ENCODE data around the gene RAPSN.

RAPSN gene

DNA sequence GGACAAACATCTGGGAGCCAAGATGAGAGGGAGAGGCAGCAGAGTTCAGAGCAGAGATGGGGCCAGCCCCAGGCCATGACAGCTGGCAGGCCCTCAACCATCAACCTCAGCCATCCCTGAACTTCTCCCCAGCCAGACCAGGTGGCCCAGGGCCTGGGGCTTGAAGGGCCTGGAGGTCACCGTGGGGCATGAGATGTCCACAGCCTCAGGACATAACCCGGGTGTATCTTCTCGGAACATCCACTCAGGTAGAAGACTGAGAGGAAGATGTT is 53.0 kb downstream of the RAPSN start:
- no peak for DNase-seq (ENCODE audit: low read depth)
- TF ChIP-seq, protein P1, sequence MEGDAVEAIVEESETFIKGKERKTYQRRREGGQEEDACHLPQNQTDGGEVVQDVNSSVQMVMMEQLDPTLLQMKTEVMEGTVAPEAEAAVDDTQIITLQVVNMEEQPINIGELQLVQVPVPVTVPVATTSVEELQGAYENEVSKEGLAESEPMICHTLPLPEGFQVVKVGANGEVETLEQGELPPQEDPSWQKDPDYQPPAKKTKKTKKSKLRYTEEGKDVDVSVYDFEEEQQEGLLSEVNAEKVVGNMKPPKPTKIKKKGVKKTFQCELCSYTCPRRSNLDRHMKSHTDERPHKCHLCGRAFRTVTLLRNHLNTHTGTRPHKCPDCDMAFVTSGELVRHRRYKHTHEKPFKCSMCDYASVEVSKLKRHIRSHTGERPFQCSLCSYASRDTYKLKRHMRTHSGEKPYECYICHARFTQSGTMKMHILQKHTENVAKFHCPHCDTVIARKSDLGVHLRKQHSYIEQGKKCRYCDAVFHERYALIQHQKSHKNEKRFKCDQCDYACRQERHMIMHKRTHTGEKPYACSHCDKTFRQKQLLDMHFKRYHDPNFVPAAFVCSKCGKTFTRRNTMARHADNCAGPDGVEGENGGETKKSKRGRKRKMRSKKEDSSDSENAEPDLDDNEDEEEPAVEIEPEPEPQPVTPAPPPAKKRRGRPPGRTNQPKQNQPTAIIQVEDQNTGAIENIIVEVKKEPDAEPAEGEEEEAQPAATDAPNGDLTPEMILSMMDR (IDR thresholded peaks at IDR 0.05; ENCODE audit: insufficient read depth, low read depth, low read length, missing control alignments), result no peak
- no peak overlapping the region for H3K4me3 ChIP-seq (ENCODE audit: low read depth, low read length)

DNA sequence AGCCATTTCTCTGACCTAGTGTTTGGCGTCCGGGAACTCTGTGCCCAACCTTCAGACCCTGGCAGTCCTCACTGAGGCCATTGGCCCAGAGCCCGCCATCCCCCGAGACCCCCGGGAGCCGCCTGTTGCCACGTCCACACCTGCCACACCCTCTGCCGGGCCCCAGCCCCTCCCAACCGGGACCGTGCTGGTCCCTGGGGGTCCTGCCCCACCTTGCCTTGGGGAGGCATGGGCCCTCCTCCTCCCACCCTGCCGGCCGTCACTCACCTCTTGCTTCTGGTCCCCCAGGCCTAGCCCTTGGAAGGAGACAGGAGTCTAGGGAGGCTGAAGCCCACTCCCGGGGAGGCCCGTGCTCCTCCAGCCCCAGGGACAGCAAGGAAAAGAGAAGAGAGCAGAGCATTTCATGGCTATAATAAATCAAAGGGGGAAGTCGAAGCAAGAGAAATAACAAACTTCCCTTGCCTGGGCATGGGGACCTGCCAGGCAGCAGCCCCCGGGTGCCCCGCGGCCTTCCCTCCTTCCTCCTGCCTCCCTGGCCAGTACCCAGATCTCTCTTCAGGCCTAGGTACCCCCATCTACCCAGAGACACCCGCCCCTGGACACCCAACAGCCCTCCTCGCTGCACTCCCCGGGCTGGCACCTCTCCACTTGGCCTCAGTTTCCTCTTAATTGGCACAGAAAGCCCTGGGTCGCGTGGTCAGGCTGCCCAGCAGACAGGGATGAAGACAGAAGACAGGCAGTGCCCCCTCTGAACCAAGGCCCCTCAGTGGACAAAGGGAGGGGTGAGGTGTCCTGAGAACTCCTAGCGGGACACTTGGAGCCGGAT is 53.5 kb downstream of the RAPSN start:
- TF ChIP-seq, protein P1 (IDR thresholded peaks at IDR 0.05; ENCODE audit: insufficient read depth, low read depth, low read length, missing control alignments), result no peak
- peak overlapping the region; percentile 58 for H3K4me3 ChIP-seq (ENCODE audit: low read depth, low read length)
- no peak for DNase-seq (ENCODE audit: low read depth)

DNA sequence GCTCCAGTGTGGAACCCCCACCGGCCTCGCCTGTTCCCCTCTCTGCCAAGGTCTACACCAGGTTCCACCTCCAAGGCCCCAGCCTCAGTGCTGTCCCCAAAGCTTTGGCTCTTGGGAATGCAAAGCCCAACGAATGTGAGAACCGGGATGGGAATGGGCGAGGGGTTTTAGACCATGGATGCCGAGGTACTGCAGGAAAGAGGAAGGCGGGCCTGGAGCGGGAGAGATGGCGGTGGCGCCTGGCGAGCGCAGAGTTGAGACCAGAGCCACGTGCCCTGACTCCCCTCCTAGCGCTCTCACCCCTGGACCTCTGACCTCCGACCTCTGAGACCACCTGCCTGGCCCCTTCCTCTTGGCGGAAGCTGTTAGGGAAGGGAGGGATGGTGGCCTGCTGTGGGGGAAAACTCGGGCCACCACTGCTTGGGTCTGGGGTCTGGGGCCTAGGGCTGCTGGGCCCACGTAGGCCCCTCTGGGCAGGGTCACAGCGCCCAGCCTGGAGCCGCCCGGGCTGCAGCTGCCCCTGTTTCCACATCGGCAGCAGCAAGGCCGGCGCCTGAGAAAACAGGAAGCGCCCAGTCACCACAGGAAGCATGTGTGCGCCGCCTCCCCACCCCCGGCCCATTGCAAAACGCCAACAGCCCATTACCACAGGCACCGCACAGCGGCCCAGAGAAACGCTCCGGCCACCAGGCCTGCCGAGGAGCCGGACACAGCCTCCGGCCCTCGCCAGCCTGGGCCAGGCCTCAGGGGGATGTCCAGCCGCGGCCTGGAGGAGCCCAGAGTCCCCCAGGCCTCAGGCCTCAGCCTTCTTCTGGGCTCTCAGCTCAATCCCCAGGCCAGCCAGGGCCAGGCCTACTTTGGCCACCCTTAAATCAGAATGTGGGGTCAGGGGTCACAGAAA is 54.4 kb downstream of the RAPSN start:
- TF ChIP-seq, protein P1 (IDR thresholded peaks at IDR 0.05; ENCODE audit: insufficient read depth, low read depth, low read length, missing control alignments), result no peak
- DNase-seq (ENCODE audit: low read depth), result peak; percentile 88
- peak overlapping the region; percentile 58 for H3K4me3 ChIP-seq (ENCODE audit: low read depth, low read length)

DNA sequence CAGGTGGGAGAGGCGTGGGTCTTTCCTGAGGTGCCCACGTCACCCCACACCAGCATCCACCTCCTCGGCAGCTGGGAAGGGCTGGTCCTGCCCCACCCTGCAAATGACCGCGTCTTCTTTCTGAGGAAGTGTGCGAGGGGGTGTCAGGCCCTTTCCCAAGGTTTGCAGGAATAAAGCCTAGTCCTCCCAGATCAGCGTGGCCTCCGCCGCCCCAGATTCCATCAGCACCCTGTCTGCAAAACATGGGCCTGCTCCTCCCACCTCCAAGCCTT is 55.0 kb downstream of the RAPSN start:
- TF ChIP-seq, protein P1 (IDR thresholded peaks at IDR 0.05; ENCODE audit: insufficient read depth, low read depth, low read length, missing control alignments), result no peak
- H3K4me3 ChIP-seq (ENCODE audit: low read depth, low read length), result no peak overlapping the region
- no peak for DNase-seq (ENCODE audit: low read depth)

DNA sequence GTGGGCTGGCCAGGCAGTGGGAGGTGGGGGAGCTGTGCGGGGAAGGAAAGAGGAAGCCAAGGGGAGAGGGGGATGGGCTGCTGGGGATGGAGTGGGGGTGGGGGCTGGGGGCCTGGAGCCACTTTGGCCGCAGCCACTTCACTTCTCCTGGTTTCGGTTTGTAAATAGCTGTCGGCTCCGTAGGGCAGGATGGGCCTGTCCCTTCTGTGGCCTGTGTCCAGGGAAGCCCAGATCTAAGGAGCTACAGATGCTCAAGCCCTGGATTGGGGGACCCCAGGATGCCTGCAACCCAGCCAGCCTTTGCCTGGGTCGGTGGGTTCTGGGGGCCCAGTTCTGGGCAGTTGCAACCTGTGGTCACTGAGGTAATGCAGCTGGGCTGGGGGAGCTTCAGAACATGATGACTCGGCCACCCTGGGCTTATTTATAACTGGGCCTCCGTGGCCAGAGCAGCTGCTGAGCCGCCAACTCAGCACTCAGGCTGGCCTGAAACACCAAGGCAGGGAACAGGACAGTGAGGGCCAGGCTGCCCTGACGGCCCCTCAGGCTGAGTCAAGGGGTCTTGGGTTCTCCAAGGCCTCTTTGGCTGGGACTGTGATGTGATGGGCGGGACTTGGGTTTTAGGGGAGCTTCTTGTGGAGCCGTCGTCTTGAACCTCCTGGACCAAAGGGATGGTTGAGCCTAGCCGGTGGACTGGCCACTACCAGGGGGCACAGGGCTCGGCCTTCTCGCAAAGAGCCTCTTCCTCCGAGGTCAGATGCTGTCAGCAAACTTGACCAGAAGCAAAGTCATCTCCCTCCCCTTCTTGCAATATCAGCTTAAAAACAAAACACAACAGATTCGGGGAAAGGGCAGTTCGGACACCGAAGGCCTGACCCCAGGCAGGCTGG is 55.5 kb downstream of the RAPSN start:
- no peak for DNase-seq (ENCODE audit: low read depth)
- TF ChIP-seq, protein P1 (IDR thresholded peaks at IDR 0.05; ENCODE audit: insufficient read depth, low read depth, low read length, missing control alignments), result no peak
- H3K4me3 ChIP-seq (ENCODE audit: low read depth, low read length), result no peak overlapping the region

DNA sequence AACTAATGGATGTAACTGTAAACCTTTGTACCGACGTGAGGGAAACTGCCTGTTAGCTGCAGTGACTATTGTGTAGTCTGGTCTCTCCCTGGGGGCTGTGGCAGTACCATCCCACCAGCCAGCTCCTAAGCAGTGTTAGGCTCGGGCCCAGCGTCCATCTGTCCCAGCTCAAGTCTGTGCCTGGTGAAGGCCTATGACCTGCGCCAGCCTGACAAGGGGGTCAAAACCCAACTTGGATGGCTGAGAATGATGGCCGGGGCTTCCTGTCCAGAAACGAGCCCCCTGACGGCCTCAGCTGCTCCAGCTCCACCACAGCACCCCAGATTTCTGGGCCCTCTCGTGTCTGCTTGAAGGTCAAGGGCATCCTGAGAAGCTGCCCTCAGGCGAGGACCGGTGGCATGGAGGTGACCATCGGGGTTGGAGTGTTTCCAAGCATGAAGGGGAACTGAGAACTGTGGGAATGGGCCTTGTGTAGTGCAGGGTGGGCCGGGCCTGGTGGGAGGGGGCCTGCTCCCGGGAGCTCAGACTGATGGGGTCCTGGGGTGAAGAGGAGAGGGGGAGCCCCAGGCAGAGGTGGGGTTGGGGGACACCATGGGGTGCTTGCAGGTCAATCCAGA is 56.3 kb downstream of the RAPSN start:
- TF ChIP-seq, protein P1 (IDR thresholded peaks at IDR 0.05; ENCODE audit: insufficient read depth, low read depth, low read length, missing control alignments), result no peak
- H3K4me3 ChIP-seq (ENCODE audit: low read depth, low read length), result no peak overlapping the region
- no peak for DNase-seq (ENCODE audit: low read depth)

Data from GM12865 (cell line).